Panc1 (cell line): ENCODE measurements around the gene CDKAL1.

Source experiments
- CTCF ChIP-seq: fragments of 450-650 bp; IDR thresholded peaks from 2 replicates; pipeline ENCODE4 v1.5.1; 2017; ENCODE audit warnings: mild to moderate bottlenecking
- POLR2AphosphoS5 ChIP-seq: IDR thresholded peaks from 2 replicates; pipeline ENCODE4 v1.6.1; 2012; ENCODE audit warnings: mild to moderate bottlenecking, low read depth, low read length, moderate library complexity
- REST ChIP-seq, 2 experiments: IDR thresholded peaks; 2 replicates each; pipeline ENCODE4 v1.6.1; 2011 to 2012; ENCODE audit warnings: low read depth in 2 of 2, control low read depth in 1 of 2, low read length in 1 of 2, mild to moderate bottlenecking in 1 of 2, moderate library complexity in 1 of 2; ENCODE audit not compliant: insufficient read depth in 1 of 2

GRCh38 chr6:21190701-21191100 lies 656.4 kb downstream of the CDKAL1 start:
- TF ChIP-seq CTCF (no peak), POLR2AphosphoS5 (no peak), REST (IDR thresholded peaks at IDR 0.05; ENCODE audit: insufficient read depth in 1 of 2, low read depth in 2 of 2, low read length in 1 of 2) (no peak)
